ENCODE results near the gene PFN3. TPM values are rescaled to one million over a fixed set of nuclear protein-coding genes. Genes with fewer than 3 reads are reported as not detected.
A peak's percentile ranks its signal among the peaks of the same experiment; 100 is the strongest.

PFN3 gene, protein sequence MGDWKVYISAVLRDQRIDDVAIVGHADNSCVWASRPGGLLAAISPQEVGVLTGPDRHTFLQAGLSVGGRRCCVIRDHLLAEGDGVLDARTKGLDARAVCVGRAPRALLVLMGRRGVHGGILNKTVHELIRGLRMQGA
- not detected in 2 replicates for total RNA-seq (2014; rRNA removed; shearing (Covaris generic))
- total RNA-seq (2022), result not detected in 2 replicates
- Bru-seq, nascent RNA, result not detected
- not detected for BruChase-seq, experiment 1, labeled RNA remaining after a 6-hour chase
- not detected for BruChase-seq, experiment 2, labeled RNA remaining after a 2-hour chase
- long read RNA-seq, result 0 reads

DNA sequence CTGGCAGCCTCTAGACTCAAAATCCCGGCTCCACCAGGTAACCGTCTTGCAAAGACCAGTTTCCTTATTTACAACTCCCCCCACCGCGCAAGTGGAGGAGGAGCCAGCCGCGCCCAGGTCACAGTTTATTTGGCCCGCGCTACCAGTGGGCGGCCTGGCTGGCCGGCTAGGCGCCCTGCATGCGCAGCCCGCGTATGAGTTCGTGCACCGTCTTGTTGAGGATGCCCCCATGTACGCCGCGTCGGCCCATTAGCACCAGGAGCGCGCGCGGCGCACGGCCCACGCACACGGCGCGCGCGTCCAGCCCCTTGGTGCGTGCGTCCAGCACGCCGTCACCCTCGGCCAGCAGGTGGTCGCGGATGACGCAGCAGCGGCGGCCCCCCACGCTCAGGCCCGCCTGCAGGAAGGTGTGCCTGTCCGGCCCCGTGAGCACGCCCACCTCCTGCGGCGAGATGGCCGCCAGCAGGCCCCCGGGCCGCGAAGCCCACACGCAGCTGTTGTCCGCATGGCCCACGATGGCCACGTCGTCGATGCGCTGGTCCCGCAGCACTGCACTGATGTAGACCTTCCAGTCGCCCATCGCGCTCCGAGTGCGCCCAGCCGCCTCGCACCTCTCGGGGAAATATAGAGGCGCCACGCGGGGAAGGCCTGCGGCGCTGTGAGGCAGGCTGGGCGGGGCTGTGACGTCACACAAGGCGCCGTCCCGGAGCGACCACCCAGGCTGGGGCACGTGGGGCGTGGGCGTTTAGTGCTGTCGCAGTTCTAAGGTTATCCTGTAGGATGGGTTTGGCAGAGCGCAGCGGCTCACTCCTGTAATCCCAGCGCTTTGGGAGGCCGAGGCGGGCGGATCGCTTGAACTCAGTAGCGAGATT, at the start of gene PFN3:
PFN3 (minus strand) TSS at position 665 of the 872 bp plus-strand sequence; CDS start at position 580, 85 bp downstream.
- no peak within 1 kb of the TSS for H3K4me2 ChIP-seq (ENCODE audit: low read length)
- no peaks in the 10 kb centered on the region for H3K79me2 ChIP-seq (ENCODE audit: insufficient read depth, low read depth, low read length)
- intact Hi-C loops (cut with micrococcal nuclease; ENCODE audit: unreplicated experiment), result loop anchor here (10.0 kb wide), 1 partner anchor 195 kb away; the partner anchor contains the start of gene TMED9
- H2AFZ ChIP-seq (ENCODE audit: low read length), result no peak within 1 kb of the TSS
- peaks cover 18% of the 10 kb centered on the region for H3K4me1 ChIP-seq (ENCODE audit: insufficient read depth, low read length, poor library complexity, severe bottlenecking)
- H3K27ac ChIP-seq (ENCODE audit: low read depth, low read length, poor library complexity, severe bottlenecking), result no peak within 1 kb of the TSS
- no peak within 1 kb of the TSS for H3K4me3 ChIP-seq (ENCODE audit: low read depth, low read length, poor library complexity, severe bottlenecking)
- no peaks in the 10 kb centered on the region for H3K9me3 ChIP-seq (ENCODE audit: low read length)
- no peaks in the 10 kb centered on the region for H3K36me3 ChIP-seq (ENCODE audit: insufficient read depth, low read length)
- ChIA-PET CTCF (ENCODE audit: unreplicated experiment) (no interaction called here), POLR2A (no interaction called here)
- no TSS peak for BruUV-seq (replicated peaks)
- no peaks in the 10 kb centered on the region for H4K20me1 ChIP-seq (ENCODE audit: insufficient read depth, low read length)
- TF ChIP-seq EZH2phosphoT487 (IDR thresholded peaks at IDR 0.05; ENCODE audit: borderline replicate concordance, low read depth, low read length), result no peak
- TF ChIP-seq, protein P1, sequence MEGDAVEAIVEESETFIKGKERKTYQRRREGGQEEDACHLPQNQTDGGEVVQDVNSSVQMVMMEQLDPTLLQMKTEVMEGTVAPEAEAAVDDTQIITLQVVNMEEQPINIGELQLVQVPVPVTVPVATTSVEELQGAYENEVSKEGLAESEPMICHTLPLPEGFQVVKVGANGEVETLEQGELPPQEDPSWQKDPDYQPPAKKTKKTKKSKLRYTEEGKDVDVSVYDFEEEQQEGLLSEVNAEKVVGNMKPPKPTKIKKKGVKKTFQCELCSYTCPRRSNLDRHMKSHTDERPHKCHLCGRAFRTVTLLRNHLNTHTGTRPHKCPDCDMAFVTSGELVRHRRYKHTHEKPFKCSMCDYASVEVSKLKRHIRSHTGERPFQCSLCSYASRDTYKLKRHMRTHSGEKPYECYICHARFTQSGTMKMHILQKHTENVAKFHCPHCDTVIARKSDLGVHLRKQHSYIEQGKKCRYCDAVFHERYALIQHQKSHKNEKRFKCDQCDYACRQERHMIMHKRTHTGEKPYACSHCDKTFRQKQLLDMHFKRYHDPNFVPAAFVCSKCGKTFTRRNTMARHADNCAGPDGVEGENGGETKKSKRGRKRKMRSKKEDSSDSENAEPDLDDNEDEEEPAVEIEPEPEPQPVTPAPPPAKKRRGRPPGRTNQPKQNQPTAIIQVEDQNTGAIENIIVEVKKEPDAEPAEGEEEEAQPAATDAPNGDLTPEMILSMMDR (conservative IDR thresholded peaks at IDR 0.05; ENCODE audit: low read length), result no peak
- DNase-seq (ENCODE audit: low spot score), result no peak
- no peaks in the 10 kb centered on the region for H3K9me2 ChIP-seq (ENCODE audit: insufficient read depth, low read length)

DNA sequence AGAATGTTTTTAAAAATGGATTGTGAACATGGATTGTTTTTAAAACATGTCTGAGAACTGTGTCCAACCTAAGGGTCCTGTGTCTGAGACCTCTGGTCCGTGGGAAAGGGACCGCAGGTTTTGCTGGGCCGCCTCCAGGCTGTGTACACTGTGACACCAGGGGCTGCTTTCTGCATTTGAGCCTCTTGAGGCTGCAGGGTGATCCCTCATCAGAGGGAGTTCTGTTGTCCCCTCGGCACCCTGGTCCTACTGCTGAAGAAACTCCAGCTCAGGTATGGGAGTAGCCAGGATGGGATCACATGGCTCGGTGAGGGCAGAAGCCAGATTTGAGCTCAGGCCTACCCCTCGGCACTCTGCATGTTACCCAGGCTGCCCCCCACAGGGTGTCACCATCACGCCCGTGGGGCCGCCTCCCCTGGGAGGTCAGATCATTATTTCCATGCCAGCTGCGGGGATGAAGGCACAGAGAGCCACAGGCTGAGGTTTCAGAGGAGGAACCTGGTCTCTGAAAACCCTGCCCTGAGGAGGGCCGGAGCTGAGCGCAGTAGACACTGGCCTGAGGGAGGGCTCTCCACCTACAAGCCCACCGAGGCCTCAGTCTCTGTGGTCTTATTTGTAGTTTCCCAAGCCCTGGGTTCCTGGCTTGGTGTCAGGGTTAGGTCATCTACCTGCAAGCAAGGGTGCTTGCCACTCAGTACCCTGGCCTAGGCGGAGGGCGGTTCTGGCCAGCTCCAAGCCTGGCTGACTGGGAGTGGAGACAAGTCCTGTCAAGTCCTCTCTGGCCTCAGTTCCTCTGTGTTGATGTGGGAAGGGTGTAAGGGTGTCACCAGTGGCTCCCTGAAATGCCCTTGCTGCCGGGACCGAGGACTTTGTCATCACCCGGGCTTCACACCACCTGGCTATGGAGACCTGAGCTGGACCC, 48.9 kb upstream of the PFN3 start:
- no peaks in the 10 kb centered on the region for H3K79me2 ChIP-seq (ENCODE audit: insufficient read depth, low read depth, low read length)
- CTCF ChIA-PET (ENCODE audit: unreplicated experiment), result no interaction called here
- intact Hi-C loops (cut with micrococcal nuclease; ENCODE audit: unreplicated experiment), result no loop called here
- peaks cover 54% of the 10 kb centered on the region for H3K4me1 ChIP-seq (ENCODE audit: insufficient read depth, low read length, poor library complexity, severe bottlenecking)
- POLR2A ChIA-PET, result no interaction called here
- no TSS peak for BruUV-seq (replicated peaks)
- DNase-seq (ENCODE audit: low spot score), result peak; percentile 22
- H3K9me2 ChIP-seq (ENCODE audit: insufficient read depth, low read length), result no peaks in the 10 kb centered on the region
- no peak overlapping the region for H3K27ac ChIP-seq (ENCODE audit: low read depth, low read length, poor library complexity, severe bottlenecking)
- no peaks in the 10 kb centered on the region; the same call in 1 of the 2 replicates for H3K36me3 ChIP-seq (ENCODE audit: insufficient read depth, low read length)
- H3K4me2 ChIP-seq (ENCODE audit: low read length), result no peak overlapping the region
- H2AFZ ChIP-seq (ENCODE audit: low read length), result no peak overlapping the region
- TF ChIP-seq EZH2phosphoT487 (IDR thresholded peaks at IDR 0.05; ENCODE audit: borderline replicate concordance, low read depth, low read length), result no peak
- TF ChIP-seq, protein P1 (conservative IDR thresholded peaks at IDR 0.05; ENCODE audit: low read length), result no peak
- H3K4me3 ChIP-seq (ENCODE audit: low read depth, low read length, poor library complexity, severe bottlenecking), result no peak overlapping the region
- peaks cover 17% of the 10 kb centered on the region for H4K20me1 ChIP-seq (ENCODE audit: insufficient read depth, low read length)
- H3K9me3 ChIP-seq (ENCODE audit: low read length), result no peaks in the 10 kb centered on the region
